Keratinocyte (primary cell): ENCODE measurements around the gene ZNF316. TPM values are rescaled to one million over a fixed set of nuclear protein-coding genes. Genes with fewer than 3 reads are reported as not detected.
A peak's percentile ranks its signal among the peaks of the same experiment; 100 is the strongest.

Experiments
- DNase-seq: peaks from one replicate; pipeline ENCODE4 v3.0.0-alpha.2; 2011; ENCODE audit warnings: low read depth, missing footprints, low spot score
- FAIRE-seq: peaks from 2 replicates; lab custom pipeline; 2011; peaks lifted over from hg19 to GRCh38; lab: Jason Lieb, UNC
- H2AFZ ChIP-seq: 2 replicates; pipeline ENCODE4 v1.6.0; 2012; ENCODE audit warnings: low read length, control low read depth, inconsistent platforms; ENCODE audit not compliant: control insufficient read depth
- H3K27ac ChIP-seq: 2 replicates; pipeline ENCODE4 v1.5.1; 2011; ENCODE audit warnings: low read length; ENCODE audit not compliant: control insufficient read depth, insufficient read depth
- H3K27me3 ChIP-seq: 3 replicates; pipeline ENCODE4 v1.6.0; 2011; ENCODE audit warnings: low read length; ENCODE audit not compliant: control insufficient read depth, insufficient read depth; ENCODE audit errors: extremely low read depth
- H3K36me3 ChIP-seq, 2 experiments: 2 replicates in 1 of 2; 3 replicates in 1 of 2; pipeline ENCODE4 v1.5.1; 2011; ENCODE audit warnings: low read length in 2 of 2, mild to moderate bottlenecking in 1 of 2; ENCODE audit not compliant: control insufficient read depth in 2 of 2, insufficient read depth in 2 of 2; ENCODE audit errors: extremely low read depth in 1 of 2
- H3K4me1 ChIP-seq: 3 replicates; pipeline ENCODE4 v1.5.1; 2011; ENCODE audit warnings: low read length; ENCODE audit not compliant: control insufficient read depth, insufficient read depth; ENCODE audit errors: extremely low read depth
- H3K4me2 ChIP-seq: 3 replicates; pipeline ENCODE4 v1.6.0; 2011; ENCODE audit warnings: low read depth, low read length; ENCODE audit not compliant: control insufficient read depth, insufficient read depth; ENCODE audit errors: extremely low read depth
- H3K4me3 ChIP-seq, 3 experiments: fragments of 200-600 bp in 1 of 3; sonication (generic) in 1 of 3; 2 replicates in 2 of 3; 3 replicates in 1 of 3; pipeline ENCODE4 v1.5.1; 2011 to 2016; ENCODE audit warnings: low read length in 3 of 3, mild to moderate bottlenecking in 3 of 3, control low read depth in 2 of 3, inconsistent platforms in 1 of 3, low read depth in 1 of 3, mixed read lengths in 1 of 3, mixed run types in 1 of 3, moderate library complexity in 1 of 3; ENCODE audit not compliant: control insufficient read depth in 2 of 3, insufficient read depth in 2 of 3; ENCODE audit errors: extremely low read depth in 1 of 3
- H3K79me2 ChIP-seq: 2 replicates; pipeline ENCODE4 v1.6.0; 2012; ENCODE audit warnings: low read length; ENCODE audit not compliant: control insufficient read depth, insufficient read depth
- H3K9ac ChIP-seq: 3 replicates; pipeline ENCODE4 v1.6.0; 2011; ENCODE audit warnings: low read length; ENCODE audit not compliant: control insufficient read depth, insufficient read depth; ENCODE audit errors: extremely low read depth
- H3K9me1 ChIP-seq: 3 replicates; pipeline ENCODE4 v1.6.0; 2011; ENCODE audit warnings: low read length; ENCODE audit not compliant: control insufficient read depth, insufficient read depth; ENCODE audit errors: extremely low read depth
- H3K9me3 ChIP-seq: 2 replicates; pipeline ENCODE4 v1.5.1; 2012; ENCODE audit warnings: low read depth, low read length; ENCODE audit not compliant: control insufficient read depth
- H4K20me1 ChIP-seq: 3 replicates; pipeline ENCODE4 v1.6.0; 2011; ENCODE audit warnings: low read length; ENCODE audit not compliant: control insufficient read depth, insufficient read depth; ENCODE audit errors: extremely low read depth
- EZH2 ChIP-seq: IDR thresholded peaks from one replicate; pipeline ENCODE4 v1.6.1; 2012; ENCODE audit warnings: inconsistent platforms, mild to moderate bottlenecking, low read length, moderate library complexity
- dilution Hi-C: fragments of 300-500 bp; cut with MboI; formaldehyde crosslinking; loops from one replicate; pipeline ENCODE4 v1.7.0; 2020; ENCODE audit warnings: low sequenced_read_pairs; ENCODE audit not compliant: extremely low pct_ligation_motif_present
- polyA plus RNA-seq, 5 experiments: library from polyadenylated mRNA; depleted of rRNA in 3 of 5; stranded (reverse) in 3 of 5; stranded (forward) in 1 of 5; unstranded in 1 of 5; fragments of >200 nt; gene quantifications; 1 replicate in 1 of 5; 2 replicates in 3 of 5; 3 replicates in 1 of 5; pipeline versions ENCODE4 v1.2.1 to v1.2.3, GENCODE V29; 2011 to 2012; ENCODE audit warnings: missing spikeins in 2 of 5, low read depth in 1 of 5, low replicate concordance in 1 of 5
- TF ChIP-seq, protein P1 (sequence below), 3 experiments: IDR thresholded peaks in 1 of 3; conservative IDR thresholded peaks in 1 of 3; optimal IDR thresholded peaks in 1 of 3; 2 replicates in 2 of 3; 3 replicates in 1 of 3; pipeline versions ENCODE3 to v1.5.1; 2011; ENCODE audit warnings: low read length in 3 of 3, mild to moderate bottlenecking in 3 of 3, moderate library complexity in 2 of 3, control low read depth in 1 of 3, inconsistent platforms in 1 of 3; ENCODE audit not compliant: insufficient read depth in 2 of 3; ENCODE audit errors: extremely low read depth in 1 of 3

The ZNF316 gene
- polyA plus RNA-seq, 1 donor (not counting 4 experiments of a cell fraction or from before 2014, with no cell fraction given), result 5.1 TPM

DNA sequence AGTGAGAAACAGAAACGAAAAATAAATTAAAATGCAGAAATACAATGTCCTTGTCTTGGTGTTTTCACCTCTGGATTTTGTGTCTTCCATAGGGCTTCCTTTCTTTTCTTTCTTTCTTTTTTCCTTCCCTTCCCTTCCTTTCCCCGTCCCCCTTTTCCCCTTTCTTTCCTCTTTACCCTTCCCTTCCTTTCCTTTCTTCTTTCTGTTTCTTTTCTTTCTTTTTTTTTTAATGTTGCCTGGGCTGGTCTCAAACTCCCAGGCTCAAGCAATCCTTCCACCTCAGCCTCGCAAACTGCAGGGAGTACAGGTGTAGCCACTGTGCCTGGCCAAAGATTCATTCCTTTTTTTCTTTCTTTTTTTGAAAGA, 12.9 kb upstream of the ZNF316 start:
- Histone ChIP-seq H3K79me2 (no peaks in the 10 kb centered on the region), H3K36me3 (no peaks in the 10 kb centered on the region), H3K27me3 (no peaks in the 10 kb centered on the region), H3K9me1 (no peaks in the 10 kb centered on the region), H4K20me1 (peaks cover 3% of the 10 kb centered on the region), H3K9ac (no peak overlapping the region), H2AFZ (no peak overlapping the region), H3K4me2 (no peak overlapping the region), H3K4me3 (no peak overlapping the region), H3K9me3 (no peaks in the 10 kb centered on the region), H3K4me1 (peaks cover 6% of the 10 kb centered on the region), H3K27ac (no peak overlapping the region)
- DNase-seq, result no peak
- TF ChIP-seq, protein P1, sequence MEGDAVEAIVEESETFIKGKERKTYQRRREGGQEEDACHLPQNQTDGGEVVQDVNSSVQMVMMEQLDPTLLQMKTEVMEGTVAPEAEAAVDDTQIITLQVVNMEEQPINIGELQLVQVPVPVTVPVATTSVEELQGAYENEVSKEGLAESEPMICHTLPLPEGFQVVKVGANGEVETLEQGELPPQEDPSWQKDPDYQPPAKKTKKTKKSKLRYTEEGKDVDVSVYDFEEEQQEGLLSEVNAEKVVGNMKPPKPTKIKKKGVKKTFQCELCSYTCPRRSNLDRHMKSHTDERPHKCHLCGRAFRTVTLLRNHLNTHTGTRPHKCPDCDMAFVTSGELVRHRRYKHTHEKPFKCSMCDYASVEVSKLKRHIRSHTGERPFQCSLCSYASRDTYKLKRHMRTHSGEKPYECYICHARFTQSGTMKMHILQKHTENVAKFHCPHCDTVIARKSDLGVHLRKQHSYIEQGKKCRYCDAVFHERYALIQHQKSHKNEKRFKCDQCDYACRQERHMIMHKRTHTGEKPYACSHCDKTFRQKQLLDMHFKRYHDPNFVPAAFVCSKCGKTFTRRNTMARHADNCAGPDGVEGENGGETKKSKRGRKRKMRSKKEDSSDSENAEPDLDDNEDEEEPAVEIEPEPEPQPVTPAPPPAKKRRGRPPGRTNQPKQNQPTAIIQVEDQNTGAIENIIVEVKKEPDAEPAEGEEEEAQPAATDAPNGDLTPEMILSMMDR (optimal IDR thresholded peaks at IDR 0.05 in 1 of 3, IDR thresholded peaks at IDR 0.05 in 1 of 3, conservative IDR thresholded peaks at IDR 0.05 in 1 of 3; ENCODE audit: extremely low read depth in 1 of 3, insufficient read depth in 2 of 3, low read length in 3 of 3), result no peak
- no peak for TF ChIP-seq EZH2
- no peak for FAIRE-seq
- dilution Hi-C loops, result no loop called here

DNA sequence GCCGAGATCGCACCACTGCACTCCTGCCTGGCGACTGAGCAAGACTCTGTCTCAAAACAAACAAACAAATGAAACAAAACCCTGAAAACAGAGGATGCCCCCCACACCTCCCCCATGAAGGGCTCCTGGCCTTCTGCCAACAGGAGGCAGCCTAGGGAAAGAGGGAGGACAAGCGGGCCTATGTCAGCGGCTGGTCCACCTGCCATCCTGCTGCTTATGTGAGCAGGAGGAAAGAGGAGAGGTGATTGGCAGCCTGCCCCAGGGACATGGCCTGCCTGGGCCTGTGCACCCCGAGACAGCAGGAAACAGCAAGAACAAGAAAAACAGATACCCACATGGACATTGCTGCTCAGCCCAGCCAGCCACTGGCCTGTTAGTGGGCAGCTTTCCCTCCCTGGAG, 9.1 kb upstream of the ZNF316 start:
- peaks cover 6% of the 10 kb centered on the region for H3K4me1 ChIP-seq
- no peak overlapping the region for H3K27ac ChIP-seq
- no peaks in the 10 kb centered on the region for H3K79me2 ChIP-seq
- H3K9me1 ChIP-seq, result no peaks in the 10 kb centered on the region
- no peaks in the 10 kb centered on the region for H3K36me3 ChIP-seq
- H3K4me3 ChIP-seq, result no peak overlapping the region
- no peaks in the 10 kb centered on the region for H4K20me1 ChIP-seq
- H2AFZ ChIP-seq, result peak overlapping the region; percentile 84
- H3K4me2 ChIP-seq, result peak overlapping the region; percentile 37
- peak overlapping the region; percentile 22 for H3K9ac ChIP-seq
- peak; percentile 63 for FAIRE-seq
- no peaks in the 10 kb centered on the region for H3K9me3 ChIP-seq
- no peak for DNase-seq
- TF ChIP-seq EZH2, result no peak
- TF ChIP-seq, protein P1 (optimal IDR thresholded peaks at IDR 0.05 in 1 of 3, IDR thresholded peaks at IDR 0.05 in 1 of 3, conservative IDR thresholded peaks at IDR 0.05 in 1 of 3; ENCODE audit: extremely low read depth in 1 of 3, insufficient read depth in 2 of 3, low read length in 3 of 3), result no peak
- no peaks in the 10 kb centered on the region for H3K27me3 ChIP-seq
- dilution Hi-C loops, result no loop called here
